ENCODE data around the gene SEMA6A. TPM values are rescaled to one million over a fixed set of nuclear protein-coding genes. Genes with fewer than 3 reads are reported as not detected.

SEMA6A gene
- total RNA-seq, 2 experiments from 2014 or later, result not detected

- DNase-seq, result no peak
- intact Hi-C loops (cut with micrococcal nuclease), result no loop called here
- no peak overlapping the region for H3K4me3 Mint-ChIP-seq
- POLR2A ChIA-PET, result no interaction called here
- no peak overlapping the region for H3K27ac Mint-ChIP-seq
- CTCF ChIA-PET, result no interaction called here
- H3K9me3 Mint-ChIP-seq, result no peaks in the 10 kb centered on the region
- H3K36me3 Mint-ChIP-seq (ENCODE audit: low read depth), result peaks cover 15% of the 10 kb centered on the region
- TF ChIP-seq, protein P1, sequence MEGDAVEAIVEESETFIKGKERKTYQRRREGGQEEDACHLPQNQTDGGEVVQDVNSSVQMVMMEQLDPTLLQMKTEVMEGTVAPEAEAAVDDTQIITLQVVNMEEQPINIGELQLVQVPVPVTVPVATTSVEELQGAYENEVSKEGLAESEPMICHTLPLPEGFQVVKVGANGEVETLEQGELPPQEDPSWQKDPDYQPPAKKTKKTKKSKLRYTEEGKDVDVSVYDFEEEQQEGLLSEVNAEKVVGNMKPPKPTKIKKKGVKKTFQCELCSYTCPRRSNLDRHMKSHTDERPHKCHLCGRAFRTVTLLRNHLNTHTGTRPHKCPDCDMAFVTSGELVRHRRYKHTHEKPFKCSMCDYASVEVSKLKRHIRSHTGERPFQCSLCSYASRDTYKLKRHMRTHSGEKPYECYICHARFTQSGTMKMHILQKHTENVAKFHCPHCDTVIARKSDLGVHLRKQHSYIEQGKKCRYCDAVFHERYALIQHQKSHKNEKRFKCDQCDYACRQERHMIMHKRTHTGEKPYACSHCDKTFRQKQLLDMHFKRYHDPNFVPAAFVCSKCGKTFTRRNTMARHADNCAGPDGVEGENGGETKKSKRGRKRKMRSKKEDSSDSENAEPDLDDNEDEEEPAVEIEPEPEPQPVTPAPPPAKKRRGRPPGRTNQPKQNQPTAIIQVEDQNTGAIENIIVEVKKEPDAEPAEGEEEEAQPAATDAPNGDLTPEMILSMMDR (IDR thresholded peaks at IDR 0.05), result no peak
- ATAC-seq, result no peak
- no peaks in the 10 kb centered on the region for H3K4me1 Mint-ChIP-seq (ENCODE audit: low read depth)
- H3K27me3 Mint-ChIP-seq, result no peaks in the 10 kb centered on the region
Measured at GRCh38 chr5:116446356-116447005, 128.1 kb downstream of the SEMA6A start.

- Mint-ChIP-seq H3K4me3 (no peak overlapping the region), H3K9me3 (no peaks in the 10 kb centered on the region), H3K36me3 (ENCODE audit: low read depth) (peaks cover 15% of the 10 kb centered on the region), H3K4me1 (ENCODE audit: low read depth) (no peaks in the 10 kb centered on the region), H3K27ac (no peak overlapping the region), H3K27me3 (no peaks in the 10 kb centered on the region)
- ATAC-seq (no peak), DNase-seq (no peak)
- intact Hi-C loops (cut with micrococcal nuclease), result no loop called here
- TF ChIP-seq, protein P1 (IDR thresholded peaks at IDR 0.05), result no peak
- POLR2A ChIA-PET, result no interaction called here
- CTCF ChIA-PET, result no interaction called here
Measured at GRCh38 chr5:116445311-116445710, 129.3 kb downstream of the SEMA6A start.

GRCh38 chr5:116444373-116445295 is 130.0 kb downstream of the SEMA6A start:
- DNase-seq, result no peak
- Mint-ChIP-seq H3K4me3 (no peak overlapping the region), H3K4me1 (ENCODE audit: low read depth) (no peaks in the 10 kb centered on the region), H3K27me3 (no peaks in the 10 kb centered on the region), H3K9me3 (no peaks in the 10 kb centered on the region), H3K36me3 (ENCODE audit: low read depth) (peaks cover 15% of the 10 kb centered on the region), H3K27ac (no peak overlapping the region)
- ATAC-seq, result no peak
- POLR2A ChIA-PET, result no interaction called here
- TF ChIP-seq, protein P1 (IDR thresholded peaks at IDR 0.05), result no peak
- intact Hi-C loops (cut with micrococcal nuclease), result no loop called here
- CTCF ChIA-PET, result no interaction called here

GRCh38 chr5:116442931-116443551 is 131.6 kb downstream of the SEMA6A start:
- POLR2A ChIA-PET, result no interaction called here
- intact Hi-C loops (cut with micrococcal nuclease), result no loop called here

More at GRCh38 chr5:116442931-116443551, 131.6 kb downstream of the SEMA6A start:
- no peak overlapping the region for H3K4me3 Mint-ChIP-seq
- TF ChIP-seq, protein P1 (IDR thresholded peaks at IDR 0.05), result no peak
- H3K27ac Mint-ChIP-seq, result no peak overlapping the region
- DNase-seq (no peak), ATAC-seq (no peak)
- no peaks in the 10 kb centered on the region for H3K9me3 Mint-ChIP-seq
- peaks cover 13% of the 10 kb centered on the region for H3K36me3 Mint-ChIP-seq (ENCODE audit: low read depth)
- no peaks in the 10 kb centered on the region for H3K4me1 Mint-ChIP-seq (ENCODE audit: low read depth)
- CTCF ChIA-PET, result no interaction called here
- no peaks in the 10 kb centered on the region for H3K27me3 Mint-ChIP-seq
